ENCODE data around the gene MACO1. TPM values are rescaled to one million over a fixed set of nuclear protein-coding genes. Genes with fewer than 3 reads are reported as not detected.

The MACO1 gene
- total and polyA plus RNA-seq, 2 of the 8 experiments (the other 6 are each of a cell fraction or from before 2014, with no cell fraction given), result 3.5 to 15.1 TPM

- no peak for TF ChIP-seq EGR1 (IDR thresholded peaks at IDR 0.05; ENCODE audit: borderline replicate concordance, low read depth, low read length)
Measured at GRCh38 chr1:25458541-25459298, 28.0 kb downstream of the MACO1 start (continued).
